ENCODE data around the gene ABCB9. TPM values are rescaled to one million over a fixed set of nuclear protein-coding genes. Genes with fewer than 3 reads are reported as not detected.

Gene ABCB9
- total RNA-seq, 2 experiments from 2014 or later: 4.7 to 6.7 TPM

Small RNA genes lying within 50 kb of the gene (microRNA-seq; reads per million reads assigned to microRNA genes)
- gene MIR4304 (ENCODE audit: borderline microRNAs expressed, borderline replicate concordance): not detected

Other genes with a start within 250 kb of the ABCB9 start
- not detected for gene HCAR3, start 249.7 kb downstream of the ABCB9 start, total RNA-seq
- gene HCAR1, start 235.6 kb downstream of the ABCB9 start, total RNA-seq: under 1 TPM; 0.17 to 0.37 TPM
- gene DENR, start 213.6 kb downstream of the ABCB9 start, total RNA-seq: 10 to 100 TPM; 52.7 to 53.9 TPM
- under 1 TPM; 0.52 to 0.89 TPM for gene CCDC62, start 191.9 kb downstream of the ABCB9 start, total RNA-seq
- 10 to 100 TPM; 30.7 to 32.7 TPM for gene HIP1R, start 131.0 kb downstream of the ABCB9 start, total RNA-seq
- gene VPS37B, start 70.3 kb downstream of the ABCB9 start, total RNA-seq: 10 to 100 TPM; 23.0 to 23.7 TPM
- 10 to 100 TPM; 25.3 to 25.9 TPM for gene OGFOD2, start 8.8 kb upstream of the ABCB9 start, total RNA-seq
- gene ARL6IP4, start 14.2 kb upstream of the ABCB9 start, total RNA-seq: 100 to 1,000 TPM; 160 to 180 TPM
- 10 to 100 TPM; 19.0 to 21.8 TPM for gene PITPNM2, start 184.6 kb upstream of the ABCB9 start, total RNA-seq